CD14-positive monocyte (primary cell): Measurements from ENCODE around the gene MT4. TPM values are rescaled to one million over a fixed set of nuclear protein-coding genes. Genes with fewer than 3 reads are reported as not detected.

ENCODE experiments used
- DNase-seq, 3 donors: peaks; one replicate each; pipeline ENCODE4 v3.0.0-alpha.2; 2011 to 2022
- H2AFZ ChIP-seq: 2 replicates; pipeline ENCODE4 v1.6.0; 2012; ENCODE audit warnings: mild to moderate bottlenecking, low read depth, low read length, inconsistent platforms; ENCODE audit not compliant: insufficient read depth, poor library complexity, severe bottlenecking
- H3K27ac ChIP-seq, 2 donors: 1 replicate in 1 of 2; 2 replicates in 1 of 2; pipeline ENCODE4 v1.5.1; 2012 to 2013; ENCODE audit warnings: low read length in 2 of 2, control low read depth in 1 of 2, inconsistent platforms in 1 of 2, low read depth in 1 of 2, mild to moderate bottlenecking in 1 of 2
- H3K27me3 ChIP-seq, 2 donors: one replicate each; pipeline versions ENCODE4 v1.6.0 to v1.6.1; 2011 to 2013; ENCODE audit warnings: low read length in 2 of 2; ENCODE audit not compliant: control insufficient read depth in 2 of 2, insufficient read depth in 2 of 2
- H3K36me3 ChIP-seq, 2 donors: replicated peaks in 1 of 2; 1 replicate in 1 of 2; 2 replicates in 1 of 2; pipeline versions ENCODE4 v1.5.1 to v1.6.1; 2012 to 2013; ENCODE audit warnings: low read length in 2 of 2, control low read depth in 1 of 2, inconsistent platforms in 1 of 2, mild to moderate bottlenecking in 1 of 2; ENCODE audit not compliant: insufficient read depth in 2 of 2, control insufficient read depth in 1 of 2
- H3K4me1 ChIP-seq, 2 donors: 1 replicate in 1 of 2; 2 replicates in 1 of 2; pipeline versions ENCODE4 v1.5.1 to v1.6.1; 2012 to 2013; ENCODE audit warnings: low read length in 2 of 2, control low read depth in 1 of 2, inconsistent platforms in 1 of 2, mild to moderate bottlenecking in 1 of 2, moderate library complexity in 1 of 2; ENCODE audit not compliant: insufficient read depth in 2 of 2, control insufficient read depth in 1 of 2
- H3K4me2 ChIP-seq: replicated peaks from 2 replicates; pipeline ENCODE3; 2012; ENCODE audit warnings: low read length, moderate library complexity, mild to moderate bottlenecking; ENCODE audit not compliant: poor library complexity, severe bottlenecking; ENCODE audit errors: extremely low read depth
- H3K4me3 ChIP-seq, 3 experiments: fragments of 200-600 bp in 1 of 3; sonication (generic) in 1 of 3; replicated peaks in 1 of 3; 1 replicate in 2 of 3; 2 replicates in 1 of 3; pipeline ENCODE4 v1.5.1; 2011 to 2013; ENCODE audit warnings: low read length in 3 of 3, mild to moderate bottlenecking in 3 of 3, control low read depth in 2 of 3, low read depth in 2 of 3, inconsistent platforms in 1 of 3, moderate library complexity in 1 of 3
- H3K79me2 ChIP-seq: 2 replicates; pipeline ENCODE4 v1.6.0; 2012; ENCODE audit warnings: mild to moderate bottlenecking, control low read depth, inconsistent platforms, low read length, moderate library complexity; ENCODE audit not compliant: insufficient read depth
- H3K9ac ChIP-seq: 2 replicates; pipeline ENCODE4 v1.6.0; 2017; ENCODE audit warnings: low read length, mild to moderate bottlenecking; ENCODE audit not compliant: insufficient read depth, poor library complexity, severe bottlenecking
- H3K9me3 ChIP-seq, 2 donors: replicated peaks in 1 of 2; 1 replicate in 1 of 2; 2 replicates in 1 of 2; pipeline versions ENCODE4 v1.5.1 to v1.6.1; 2012 to 2013; ENCODE audit warnings: low read length in 2 of 2, control low read depth in 1 of 2; ENCODE audit not compliant: control insufficient read depth in 1 of 2, insufficient read depth in 1 of 2
- H4K20me1 ChIP-seq: 2 replicates; pipeline ENCODE4 v1.6.0; 2012; ENCODE audit warnings: mild to moderate bottlenecking, low read length, control low read depth, moderate library complexity; ENCODE audit not compliant: insufficient read depth
- H3K27ac Mint-ChIP-seq, 7 donors: one replicate each; pipeline ENCODE4 v1.8.0; 2020; ENCODE audit warnings: mild to moderate bottlenecking in 7 of 7, mixed read lengths in 7 of 7, moderate library complexity in 6 of 7, inconsistent platforms in 2 of 7
- H3K27me3 Mint-ChIP-seq, 3 donors: one replicate each; pipeline ENCODE4 v1.8.0; 2021 to 2022; ENCODE audit warnings: low read depth in 3 of 3, mild to moderate bottlenecking in 3 of 3, mixed read lengths in 3 of 3, moderate library complexity in 3 of 3, inconsistent platforms in 1 of 3
- H3K36me3 Mint-ChIP-seq, 2 donors: one replicate each; pipeline ENCODE4 v1.8.0; 2020; ENCODE audit warnings: mixed read lengths in 2 of 2, inconsistent platforms in 1 of 2, mild to moderate bottlenecking in 1 of 2
- H3K4me1 Mint-ChIP-seq: one replicate; pipeline ENCODE4 v1.8.0; 2020; ENCODE audit warnings: mild to moderate bottlenecking, mixed read lengths
- H3K4me3 Mint-ChIP-seq, 2 donors: one replicate each; pipeline ENCODE4 v1.8.0; 2020; ENCODE audit warnings: mild to moderate bottlenecking in 2 of 2, mixed read lengths in 2 of 2, moderate library complexity in 1 of 2
- H3K9me3 Mint-ChIP-seq, 7 donors: one replicate each; pipeline ENCODE4 v1.8.0; 2020 to 2022; ENCODE audit warnings: mixed read lengths in 7 of 7, mild to moderate bottlenecking in 6 of 7, moderate library complexity in 6 of 7, inconsistent platforms in 2 of 7
- WGBS: methylation state at CpG from one replicate; pipeline ENCODE4 v1.1.5; 2013; ENCODE audit warnings: missing lambda C conversion rate; ENCODE audit not compliant: insufficient coverage; 5-methylcytosine and 5-hydroxymethylcytosine counted together
- intact Hi-C, 2 donors: fragments of 100-400 bp; cut with micrococcal nuclease; formaldehyde crosslinking; loops; one replicate each; pipeline versions ENCODE4 v1.15.0 to v1.15.1; 2023
- polyA plus RNA-seq, 3 donors: library from polyadenylated mRNA; depleted of rRNA in 1 of 3; unstranded in 2 of 3; stranded (reverse) in 1 of 3; fragments of 300-500 nt in 2 of 3; fragments of >200 nt in 1 of 3; fragmentation: Illumina TruSeq in 2 of 3; gene quantifications; 1 replicate in 2 of 3; 2 replicates in 1 of 3; pipeline ENCODE4 v1.2.3, GENCODE V29; 2012 to 2021
- TF ChIP-seq, protein P1 (sequence below): fragments of 200-600 bp; IDR thresholded peaks from one replicate; pipeline ENCODE4 v1.8.0; 2022; ENCODE audit warnings: antibody characterized with exemption, mild to moderate bottlenecking

Gene MT4
- polyA plus RNA-seq, 3 donors = not detected

DNA sequence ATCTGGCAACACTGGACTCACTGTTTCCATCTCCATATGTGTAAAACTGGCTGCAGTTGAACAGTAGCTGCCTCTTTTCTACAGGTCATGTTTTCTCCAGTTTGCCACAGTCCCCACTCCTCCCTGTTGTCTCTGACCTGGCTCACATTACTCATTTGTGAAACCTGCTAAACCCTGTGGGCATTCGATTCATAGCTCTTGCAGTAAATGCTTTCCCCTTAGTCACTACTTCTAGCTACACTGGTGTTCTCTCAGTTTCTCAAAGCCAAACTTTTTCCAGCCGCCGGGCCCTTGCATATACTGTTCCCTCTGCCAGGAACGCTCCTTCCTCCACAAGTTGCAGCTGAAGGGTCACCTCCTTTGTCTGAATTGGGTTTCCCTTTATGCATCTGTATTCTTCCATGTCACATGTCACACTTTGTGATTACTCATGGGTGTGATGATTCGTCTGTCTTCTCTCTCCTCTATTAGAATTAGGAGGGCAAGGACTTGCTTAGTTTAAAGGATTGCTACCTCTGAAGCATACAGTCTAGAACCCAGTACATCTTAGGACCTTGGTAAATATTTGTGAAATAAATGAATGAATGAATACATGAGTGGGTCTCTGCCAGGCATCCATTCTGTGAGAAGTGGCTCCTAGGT lies 15.0 kb upstream of the MT4 start:
- Histone ChIP-seq H2AFZ (no peak overlapping the region), H3K9me3 (no peaks in the 10 kb centered on the region), H3K27ac (no peak overlapping the region), H3K4me1 (peaks cover 0 to 2% of the 10 kb centered on the region in 2 donors), H4K20me1 (no peaks in the 10 kb centered on the region), H3K79me2 (no peaks in the 10 kb centered on the region), H3K9ac (no peak overlapping the region), H3K27me3 (no peaks in the 10 kb centered on the region), H3K4me2 (no peak overlapping the region), H3K36me3 (no peaks in the 10 kb centered on the region), H3K4me3 (no peak overlapping the region)
- 98% methylated on average over 4 of the region's 5 CpGs for WGBS
- Mint-ChIP-seq H3K27ac (no peak overlapping the region), H3K9me3 (peaks cover 0 to 2% (median 0%) of the 10 kb centered on the region in 7 donors), H3K4me1 (peaks cover 8% of the 10 kb centered on the region), H3K36me3 (no peaks in the 10 kb centered on the region), H3K27me3 (peaks cover 4 to 10% (median 6%) of the 10 kb centered on the region in 3 donors), H3K4me3 (peak overlapping the region in 1 of 2 donors; percentile 16)
- intact Hi-C loops = no loop called here
- TF ChIP-seq, protein P1, sequence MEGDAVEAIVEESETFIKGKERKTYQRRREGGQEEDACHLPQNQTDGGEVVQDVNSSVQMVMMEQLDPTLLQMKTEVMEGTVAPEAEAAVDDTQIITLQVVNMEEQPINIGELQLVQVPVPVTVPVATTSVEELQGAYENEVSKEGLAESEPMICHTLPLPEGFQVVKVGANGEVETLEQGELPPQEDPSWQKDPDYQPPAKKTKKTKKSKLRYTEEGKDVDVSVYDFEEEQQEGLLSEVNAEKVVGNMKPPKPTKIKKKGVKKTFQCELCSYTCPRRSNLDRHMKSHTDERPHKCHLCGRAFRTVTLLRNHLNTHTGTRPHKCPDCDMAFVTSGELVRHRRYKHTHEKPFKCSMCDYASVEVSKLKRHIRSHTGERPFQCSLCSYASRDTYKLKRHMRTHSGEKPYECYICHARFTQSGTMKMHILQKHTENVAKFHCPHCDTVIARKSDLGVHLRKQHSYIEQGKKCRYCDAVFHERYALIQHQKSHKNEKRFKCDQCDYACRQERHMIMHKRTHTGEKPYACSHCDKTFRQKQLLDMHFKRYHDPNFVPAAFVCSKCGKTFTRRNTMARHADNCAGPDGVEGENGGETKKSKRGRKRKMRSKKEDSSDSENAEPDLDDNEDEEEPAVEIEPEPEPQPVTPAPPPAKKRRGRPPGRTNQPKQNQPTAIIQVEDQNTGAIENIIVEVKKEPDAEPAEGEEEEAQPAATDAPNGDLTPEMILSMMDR = no peak
- no peak for DNase-seq

DNA sequence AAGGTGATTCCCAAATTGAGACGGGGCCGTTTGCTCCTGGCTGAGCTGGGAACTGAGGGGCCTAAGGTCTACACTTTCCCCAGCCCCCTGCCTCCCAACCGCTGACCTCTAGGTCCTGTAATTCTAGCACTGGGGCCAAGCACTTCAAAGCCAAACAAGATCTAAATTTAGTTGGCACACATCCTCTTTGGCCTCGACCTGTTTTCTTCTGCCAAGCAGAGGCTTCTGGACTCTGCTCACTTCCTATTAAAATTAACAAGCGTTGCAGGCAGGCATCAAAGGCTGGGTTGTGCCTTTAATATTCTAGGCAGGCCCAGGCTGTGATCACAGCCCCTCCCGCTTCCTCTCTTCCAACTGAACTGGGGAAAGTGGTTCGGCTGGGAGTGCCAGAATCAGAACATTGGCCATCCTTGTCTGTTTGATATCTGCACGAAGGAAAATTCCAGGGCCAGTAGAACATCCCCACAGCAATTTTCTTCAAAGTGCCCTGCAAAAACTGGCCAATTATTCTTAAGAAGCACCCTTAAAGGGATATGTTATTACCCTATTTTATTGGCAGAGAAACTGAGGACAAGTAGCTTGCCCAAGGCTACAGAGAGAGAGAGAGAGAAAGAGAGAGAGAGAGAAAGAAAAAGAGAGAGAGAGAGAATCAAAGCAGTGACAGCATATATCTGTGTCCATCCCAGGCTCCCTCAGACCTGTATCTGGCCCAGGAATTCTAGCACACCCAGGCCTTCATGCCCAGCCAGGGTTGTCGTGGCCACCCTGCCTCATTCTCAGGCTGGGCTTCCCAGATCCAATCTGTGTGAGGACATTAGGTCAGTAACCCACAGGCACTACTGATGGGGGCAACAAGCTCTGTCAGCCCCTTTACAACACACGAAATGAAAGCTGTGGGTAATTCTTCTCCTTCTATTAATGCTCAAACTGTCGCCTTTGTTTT lies 12.8 kb upstream of the MT4 start:
- no peak overlapping the region for H3K4me2 ChIP-seq
- Mint-ChIP-seq H3K27ac (no peak overlapping the region), H3K9me3 (peaks cover 0 to 2% (median 0%) of the 10 kb centered on the region in 7 donors), H3K36me3 (no peaks in the 10 kb centered on the region), H3K4me1 (peaks cover 8% of the 10 kb centered on the region), H3K27me3 (peaks cover 2 to 11% (median 4%) of the 10 kb centered on the region in 3 donors), H3K4me3 (no peak overlapping the region)
- H2AFZ ChIP-seq = no peak overlapping the region
- no peaks in the 10 kb centered on the region for H3K9me3 ChIP-seq
- H3K9ac ChIP-seq = no peak overlapping the region
- H4K20me1 ChIP-seq = no peaks in the 10 kb centered on the region
- no peaks in the 10 kb centered on the region for H3K27me3 ChIP-seq
- WGBS = 40% methylated on average over 4 of the region's 11 CpGs
- no peaks in the 10 kb centered on the region for H3K79me2 ChIP-seq
- no peak overlapping the region for H3K4me3 ChIP-seq
- H3K27ac ChIP-seq = no peak overlapping the region
- TF ChIP-seq, protein P1 = no peak
- no peaks in the 10 kb centered on the region for H3K36me3 ChIP-seq
- peaks cover 0 to 2% of the 10 kb centered on the region in 2 donors for H3K4me1 ChIP-seq
- intact Hi-C loops = no loop called here
- no peak for DNase-seq
